Measurements from ENCODE around the gene DHFR2. TPM values are rescaled to one million over a fixed set of nuclear protein-coding genes. Genes with fewer than 3 reads are reported as not detected.
"Not testable (repeated sequence)": the region's sequence is repeated elsewhere in the genome, so short reads cannot be mapped to it uniquely, and the experiment has no call there.

Gene DHFR2
- 4.6 TPM for total RNA-seq
- long read RNA-seq, full-length matches to known transcripts = 5 of 6 reads
- long read RNA-seq, partial matches to known transcripts = 0 of 6 reads
- long read RNA-seq, other reads (novel, unspliced or antisense) = 1 of 6 reads

- DNase-seq (ENCODE audit: low spot score) = peak; percentile 94
Measured at GRCh38 chr3:94062513-94063404, at the start of gene DHFR2, which contains the start of gene NSUN3. TSS of gene DHFR2 (minus strand) at chr3:94062916. CDS start at chr3:94061511, 1,405 bp downstream. TSS of gene NSUN3 (plus strand) at chr3:94063061. CDS start at chr3:94063127, 66 bp downstream.

GRCh38 chr3:94110854-94111253 is 48.1 kb upstream of the DHFR2 start:
- no peak for DNase-seq (ENCODE audit: low spot score)

- DNase-seq (ENCODE audit: low spot score) = not testable (repeated sequence)
Measured at GRCh38 chr3:94110232-94110631, 47.5 kb upstream of the DHFR2 start.

GRCh38 chr3:94106268-94106667 is 43.6 kb upstream of the DHFR2 start:
- no peak for DNase-seq (ENCODE audit: low spot score)

GRCh38 chr3:94101860-94102259 is 39.1 kb upstream of the DHFR2 start:
- DNase-seq (ENCODE audit: low spot score) = no peak

GRCh38 chr3:94099311-94099710 is 36.6 kb upstream of the DHFR2 start:
- no peak for DNase-seq (ENCODE audit: low spot score)

- no peak for DNase-seq (ENCODE audit: low spot score)
Measured at GRCh38 chr3:94098452-94098851, 35.7 kb upstream of the DHFR2 start.

GRCh38 chr3:94095111-94095510 is 32.4 kb upstream of the DHFR2 start:
- no peak for DNase-seq (ENCODE audit: low spot score)

GRCh38 chr3:94093151-94093550 is 30.4 kb upstream of the DHFR2 start:
- no peak for DNase-seq (ENCODE audit: low spot score)

- no peak for DNase-seq (ENCODE audit: low spot score)
Measured at GRCh38 chr3:94092086-94092485, 29.4 kb upstream of the DHFR2 start.

- DNase-seq (ENCODE audit: low spot score) = no peak
Measured at GRCh38 chr3:94089126-94089525, 26.4 kb upstream of the DHFR2 start.

- no peak for DNase-seq (ENCODE audit: low spot score)
Measured at GRCh38 chr3:94083261-94083660, 20.5 kb upstream of the DHFR2 start.

GRCh38 chr3:94082391-94082937 is 19.7 kb upstream of the DHFR2 start:
- DNase-seq (ENCODE audit: low spot score) = no peak

GRCh38 chr3:94081884-94082283 is 19.2 kb upstream of the DHFR2 start:
- DNase-seq (ENCODE audit: low spot score) = no peak

GRCh38 chr3:94080552-94080951 is 17.8 kb upstream of the DHFR2 start:
- not testable (repeated sequence) for DNase-seq (ENCODE audit: low spot score)

- no peak for DNase-seq (ENCODE audit: low spot score)
Measured at GRCh38 chr3:94076055-94076454, 13.3 kb upstream of the DHFR2 start.

GRCh38 chr3:94071713-94072284 is 9.1 kb upstream of the DHFR2 start:
- DNase-seq (ENCODE audit: low spot score) = no peak

GRCh38 chr3:94070341-94070911 is 7.7 kb upstream of the DHFR2 start:
- no peak for DNase-seq (ENCODE audit: low spot score)

GRCh38 chr3:94069194-94069813 is 6.6 kb upstream of the DHFR2 start:
- DNase-seq (ENCODE audit: low spot score) = no peak

GRCh38 chr3:94066506-94067500 is 4.1 kb upstream of the DHFR2 start:
- DNase-seq (ENCODE audit: low spot score) = no peak
